Stimulated activated CD4-positive, alpha-beta T cell treated with anti-CD3 and anti-CD28 coated beads, TNF-alpha, amount 100 ng/mL, for 1 hour (primary cell): ENCODE measurements around the gene VASH1.

Experiments used
- DNase-seq, 3 donors: peaks; one replicate each; pipeline ENCODE4 v3.0.0-alpha.2; 2020; ENCODE audit warnings: low read depth in 3 of 3, low spot score in 1 of 3

VASH1 gene

GRCh38 chr14:76742185-76742584 lies 19.1 kb upstream of the VASH1 start:
- no peak for DNase-seq

- no peak for DNase-seq
Measured at GRCh38 chr14:76742966-76743365, 18.3 kb upstream of the VASH1 start.

GRCh38 chr14:76752744-76753143 lies 8.5 kb upstream of the VASH1 start:
- DNase-seq = no peak

GRCh38 chr14:76753541-76754198 lies 7.6 kb upstream of the VASH1 start:
- DNase-seq = no peak

GRCh38 chr14:76754586-76754985 lies 6.7 kb upstream of the VASH1 start:
- DNase-seq = no peak

GRCh38 chr14:76755610-76756370 lies 5.5 kb upstream of the VASH1 start:
- DNase-seq = no peak

GRCh38 chr14:76756371-76756750 lies 4.9 kb upstream of the VASH1 start:
- no peak for DNase-seq

GRCh38 chr14:76759589-76759988 lies 1.7 kb upstream of the VASH1 start:
- DNase-seq = no peak

- DNase-seq = no peak
Measured at GRCh38 chr14:76760331-76761135, 735 bp upstream of the VASH1 start.

GRCh38 chr14:76761960-76762410 lies 717 bp downstream of the VASH1 start:
- DNase-seq = no peak

- no peak for DNase-seq
Measured at GRCh38 chr14:76762411-76763095, 1.3 kb downstream of the VASH1 start.

GRCh38 chr14:76763096-76764041 lies 2.1 kb downstream of the VASH1 start:
- DNase-seq = no peak

GRCh38 chr14:76765461-76765931 lies 4.2 kb downstream of the VASH1 start:
- DNase-seq = no peak

GRCh38 chr14:76767681-76768656 lies 6.7 kb downstream of the VASH1 start:
- DNase-seq = peak; percentile 18 to 62 (median 57)

- no peak for DNase-seq
Measured at GRCh38 chr14:76768671-76769500, 7.6 kb downstream of the VASH1 start.

GRCh38 chr14:76769636-76770292 lies 8.5 kb downstream of the VASH1 start:
- no peak for DNase-seq
